NCI-H510A (cell line): ENCODE results near the gene PBX1.

ENCODE experiments used
- DNase-seq: peaks from one replicate; lab custom pipeline; 2025; lab: John Stamatoyannopoulos, UW

The PBX1 gene

DNA sequence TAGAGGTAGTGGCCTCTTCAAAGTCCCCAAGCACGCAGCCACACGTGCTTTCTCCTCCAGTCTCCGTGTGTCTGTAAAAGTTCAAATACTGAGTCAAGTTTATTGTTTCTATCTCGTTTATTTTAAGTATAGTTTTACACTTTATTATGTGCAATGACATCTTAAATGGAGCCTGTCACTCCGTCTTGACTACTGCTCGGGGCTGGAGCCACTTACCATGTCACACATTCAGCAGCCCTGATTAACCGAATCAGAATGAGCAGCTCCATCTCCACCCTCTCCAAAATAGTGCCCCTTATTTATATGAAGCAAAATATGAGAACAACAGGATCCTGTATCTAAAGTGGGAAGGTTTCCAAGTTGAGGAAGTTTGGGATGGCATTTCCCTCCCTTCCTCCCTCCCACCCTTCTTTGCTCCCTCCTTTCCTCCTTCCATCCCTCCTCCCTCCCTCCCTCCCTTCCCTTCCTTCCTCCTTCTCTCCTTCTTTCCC is 201.0 kb downstream of the PBX1 start:
- no peak for DNase-seq

DNA sequence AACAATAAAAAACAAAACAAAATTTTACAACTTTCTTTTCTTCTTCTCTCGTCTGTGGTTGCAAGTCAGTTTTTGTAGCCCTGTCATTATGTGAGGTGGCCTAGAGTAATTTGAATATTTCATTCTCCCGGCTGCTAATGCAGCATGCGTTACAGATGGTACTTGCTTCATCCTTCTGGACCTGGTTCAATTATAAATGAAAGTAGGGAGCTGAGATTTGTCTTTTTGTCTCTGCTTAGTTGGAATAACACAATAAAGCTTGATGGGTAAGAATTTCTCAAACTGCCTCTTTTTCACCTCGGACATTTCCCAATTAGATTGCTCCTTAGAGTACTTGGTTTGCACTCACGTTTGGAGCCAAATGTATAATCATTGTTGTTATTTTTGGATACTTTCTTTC is 201.6 kb downstream of the PBX1 start:
- no peak for DNase-seq

DNA sequence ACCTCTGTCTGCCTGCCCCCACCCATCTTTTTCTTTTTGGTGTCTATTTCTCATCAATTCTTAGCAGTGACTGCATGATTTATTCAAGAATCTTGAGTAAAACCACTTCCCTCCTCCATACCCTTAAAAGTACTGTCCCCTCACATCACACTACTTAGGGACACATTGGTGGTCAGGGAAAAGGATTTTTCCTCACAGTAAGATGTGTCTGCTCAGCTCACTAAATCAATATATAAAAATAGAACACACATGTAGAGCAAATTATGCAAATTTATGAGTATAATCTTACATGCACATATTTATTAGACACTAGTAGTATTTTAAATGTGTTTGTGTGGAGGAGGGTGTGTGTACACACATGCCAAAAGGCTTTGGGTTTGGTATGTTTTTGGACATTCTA is 202.0 kb downstream of the PBX1 start:
- no peak for DNase-seq

DNA sequence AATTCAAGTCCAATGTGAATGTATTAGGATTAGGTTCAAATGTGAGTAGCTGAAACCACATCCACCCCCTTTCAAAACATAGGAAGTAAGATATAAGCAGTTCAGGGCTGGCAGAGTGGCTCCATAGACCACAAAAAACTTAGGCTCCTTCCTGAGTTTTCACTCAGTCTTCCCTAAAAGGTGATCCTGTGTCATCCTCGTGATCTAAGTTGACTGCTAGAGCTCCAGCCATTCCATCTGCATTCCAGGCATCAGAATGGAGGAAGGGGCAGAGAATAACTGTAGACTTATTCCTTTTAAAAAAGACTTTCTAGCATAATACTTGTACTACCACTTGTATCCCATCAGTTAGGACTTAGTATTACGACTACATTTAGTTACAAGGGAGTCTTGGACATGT is 204.1 kb downstream of the PBX1 start:
- no peak for DNase-seq

GRCh38 chr1:164764333-164764732 is 205.3 kb downstream of the PBX1 start:
- no peak for DNase-seq

DNA sequence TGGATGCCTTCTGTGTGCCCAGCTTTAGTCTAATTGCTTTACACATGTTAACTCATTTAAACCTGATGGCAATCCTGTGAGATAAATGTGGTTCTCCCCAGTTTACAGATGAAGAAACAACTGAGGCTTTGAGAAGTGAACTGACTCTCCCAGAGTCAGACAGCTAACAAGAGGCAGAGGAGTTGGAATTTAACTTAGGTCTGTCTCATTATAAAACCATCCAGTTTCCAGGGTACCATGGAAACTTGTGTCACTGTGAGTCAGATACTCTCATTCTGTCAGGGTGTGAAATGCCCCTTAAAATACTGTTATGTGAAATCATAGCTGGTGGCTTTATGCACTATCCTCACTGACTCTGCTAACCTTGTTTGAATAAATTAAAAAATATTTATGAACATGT is 206.6 kb downstream of the PBX1 start:
- no peak for DNase-seq

DNA sequence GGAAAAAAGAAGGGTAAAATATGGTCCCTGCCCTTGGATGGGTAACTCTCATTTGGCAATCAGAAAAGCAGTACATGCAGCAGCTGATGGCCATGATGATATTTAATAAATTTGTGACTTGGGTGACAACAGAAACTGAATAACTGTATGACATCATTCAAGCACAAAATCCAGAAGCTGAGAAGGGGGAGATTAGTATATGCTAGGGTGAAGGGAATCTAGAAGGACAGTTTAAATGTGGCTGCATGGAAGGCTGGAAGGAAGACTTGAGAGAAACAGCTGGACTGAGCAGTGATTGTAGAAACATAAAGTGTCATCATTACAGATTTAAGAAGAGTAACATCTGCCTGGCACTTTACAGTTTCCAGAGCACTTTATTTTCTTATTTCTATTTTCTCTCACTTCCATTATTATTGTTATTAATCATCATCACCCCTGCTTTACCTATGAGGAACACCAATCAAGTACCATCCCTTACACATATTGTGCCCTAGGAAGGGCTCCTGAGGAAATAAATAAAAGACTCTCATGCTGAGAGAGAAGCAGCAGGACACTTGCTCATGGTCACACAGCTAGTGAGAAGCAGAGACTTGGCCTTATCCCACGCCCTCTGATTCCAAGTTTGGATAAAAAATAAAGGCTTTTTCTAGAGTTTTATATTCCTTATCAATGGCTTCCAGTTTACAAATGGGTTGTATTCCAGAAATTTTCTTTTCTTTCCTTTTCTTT is 207.2 kb downstream of the PBX1 start:
- DNase-seq: no peak

DNA sequence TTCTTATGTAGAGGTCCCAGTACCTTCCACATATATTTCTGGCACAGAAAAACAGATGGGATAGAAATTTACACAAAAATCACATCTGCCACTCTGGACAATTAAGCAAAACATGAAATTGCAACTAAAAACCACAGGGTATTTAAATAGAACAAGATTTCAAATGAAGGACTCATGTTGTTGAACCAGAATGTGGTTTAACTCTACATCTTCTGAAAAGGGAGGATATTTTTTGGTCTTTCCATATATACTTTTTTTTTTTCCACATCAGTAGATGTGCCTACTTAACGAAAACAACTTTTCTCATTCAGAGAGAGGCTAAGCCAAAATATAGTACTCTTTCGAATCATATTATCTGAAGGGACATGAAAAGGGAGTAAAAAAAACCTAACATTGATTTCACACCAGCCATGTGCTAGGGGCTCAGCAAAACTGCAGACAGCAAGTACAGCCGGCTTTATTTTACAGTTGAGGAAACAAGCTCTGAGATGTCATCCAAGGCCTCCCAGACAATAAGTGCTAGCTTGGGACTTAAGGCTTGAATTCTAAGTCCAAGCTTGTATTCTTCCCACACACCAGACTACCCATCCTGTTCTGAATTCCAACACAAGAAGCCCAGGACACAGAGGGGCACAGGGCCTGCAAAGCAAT is 208.9 kb downstream of the PBX1 start:
- DNase-seq: no peak

DNA sequence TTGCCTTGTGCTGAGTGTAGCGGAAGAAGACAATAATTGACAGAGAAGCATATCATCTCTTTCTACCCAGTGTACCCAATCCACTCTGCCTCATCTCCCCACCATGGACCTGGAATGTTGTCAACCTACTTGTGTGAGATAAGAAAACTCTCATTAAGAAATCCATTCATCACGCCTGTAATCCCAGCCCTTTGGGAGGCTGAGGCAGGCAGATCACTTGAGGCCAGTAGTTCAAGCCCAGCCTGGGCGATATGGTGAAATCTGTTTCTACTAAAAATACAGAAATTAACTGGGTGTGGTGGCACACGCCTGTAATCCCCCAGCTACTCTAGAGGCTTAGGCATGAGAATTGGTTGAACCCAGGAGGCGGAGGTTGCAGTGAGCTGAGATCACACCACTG is 209.6 kb downstream of the PBX1 start:
- no peak for DNase-seq

GRCh38 chr1:164769486-164770130 is 210.6 kb downstream of the PBX1 start:
- DNase-seq: no peak

GRCh38 chr1:164770131-164770529 is 211.1 kb downstream of the PBX1 start:
- DNase-seq: no peak

- no peak for DNase-seq
Observed at GRCh38 chr1:164771041-164771618, 212.1 kb downstream of the PBX1 start.

DNA sequence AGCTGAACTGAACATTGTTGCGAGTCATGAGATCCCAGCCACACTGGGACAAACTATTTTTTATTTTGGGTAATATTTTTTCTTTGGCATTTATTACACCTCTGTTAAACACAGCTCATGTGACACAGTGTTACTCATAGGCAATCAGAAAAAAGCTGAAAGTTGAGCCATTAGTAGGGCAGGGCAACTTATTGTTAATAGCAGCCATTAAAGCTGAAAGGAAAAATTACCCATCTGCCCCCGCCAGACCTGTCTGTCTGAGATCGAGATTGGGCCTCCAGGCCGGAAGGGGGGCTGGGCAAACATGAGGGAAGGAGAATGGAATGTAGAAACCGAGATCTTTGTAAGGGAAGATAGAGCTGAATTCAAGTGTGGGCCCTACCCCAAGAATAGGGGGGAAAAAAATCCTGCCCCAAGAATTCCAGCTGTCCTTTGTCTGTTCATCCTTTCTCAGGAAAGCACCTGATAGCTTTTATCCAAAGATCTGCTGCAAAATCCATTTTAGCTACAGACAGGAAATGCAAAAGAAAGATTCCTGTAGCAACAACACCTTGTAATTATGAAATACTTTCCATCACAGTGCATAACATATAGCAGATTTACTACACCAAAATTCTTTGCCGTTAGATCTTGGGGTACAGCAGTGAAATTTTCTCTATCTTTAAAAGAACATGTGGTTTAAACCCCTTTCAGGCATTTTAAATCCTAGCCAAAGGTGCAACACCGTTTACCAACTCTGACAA is 212.8 kb downstream of the PBX1 start:
- DNase-seq: no peak

- DNase-seq: peak; percentile 53
Observed at GRCh38 chr1:164772635-164773034, 213.7 kb downstream of the PBX1 start.

DNA sequence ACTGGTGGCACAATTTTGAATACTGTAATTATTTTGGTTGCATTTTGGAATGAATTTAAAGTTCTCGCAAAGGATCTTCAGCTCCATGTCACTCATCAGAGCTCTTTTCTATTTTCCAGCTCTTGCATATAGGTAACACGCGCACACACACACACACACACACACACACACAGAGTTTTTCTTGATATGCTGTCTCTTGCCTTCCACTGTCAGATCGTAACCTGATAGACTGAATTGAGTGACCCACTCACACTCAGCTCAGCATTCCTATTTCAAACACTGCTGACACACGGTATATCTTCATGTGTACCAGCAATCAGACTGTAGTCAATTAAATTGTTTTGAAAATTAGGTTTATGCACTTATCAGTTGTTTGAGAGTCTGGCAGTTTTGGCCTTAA is 214.1 kb downstream of the PBX1 start:
- no peak for DNase-seq

- no peak for DNase-seq
Observed at GRCh38 chr1:164774413-164774812, 215.4 kb downstream of the PBX1 start.

DNA sequence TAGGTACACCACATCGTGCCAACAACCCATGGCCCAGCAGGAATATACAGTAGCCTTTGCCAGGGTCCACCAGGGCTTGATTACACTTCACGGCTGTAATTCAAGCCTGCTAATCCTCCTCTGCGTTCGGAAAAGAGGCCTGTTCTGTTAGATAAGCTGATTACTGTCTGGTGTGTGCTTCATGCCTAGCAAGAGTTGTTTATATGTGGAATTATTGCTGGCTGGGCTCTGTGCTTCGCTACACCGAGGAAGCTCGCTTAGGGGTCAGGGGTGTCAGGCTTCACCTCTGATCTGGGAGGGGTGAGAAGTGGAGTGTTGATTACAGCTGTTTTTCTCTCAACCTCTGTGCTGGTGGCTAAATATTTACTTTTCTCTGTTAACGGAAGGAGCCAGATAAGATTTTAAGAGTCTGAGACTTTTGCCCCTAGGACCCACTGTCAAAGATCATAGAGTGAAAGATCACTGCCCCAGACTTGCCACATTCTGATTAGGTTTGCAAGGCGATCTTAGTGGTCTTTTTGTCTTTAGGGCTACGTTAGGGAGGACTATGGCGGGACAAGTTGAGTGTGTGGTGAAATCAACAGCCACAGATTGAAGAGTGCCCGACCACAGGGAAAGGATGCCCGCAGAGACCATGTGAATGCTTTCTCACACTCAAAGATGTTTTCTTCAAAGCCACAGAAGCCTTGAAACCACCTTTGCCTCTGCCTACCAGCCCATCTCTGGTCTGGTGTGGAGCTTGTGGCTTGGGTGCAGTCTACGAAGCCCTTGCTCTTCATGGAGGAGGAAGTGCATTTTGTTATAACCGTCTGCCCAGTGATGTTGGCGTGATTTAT is 216.1 kb downstream of the PBX1 start:
- DNase-seq: no peak

GRCh38 chr1:164777518-164777917 is 218.5 kb downstream of the PBX1 start:
- no peak for DNase-seq

GRCh38 chr1:164779376-164779775 is 220.4 kb downstream of the PBX1 start:
- no peak for DNase-seq

- DNase-seq: no peak
Observed at GRCh38 chr1:164780111-164780812, 221.3 kb downstream of the PBX1 start.

DNA sequence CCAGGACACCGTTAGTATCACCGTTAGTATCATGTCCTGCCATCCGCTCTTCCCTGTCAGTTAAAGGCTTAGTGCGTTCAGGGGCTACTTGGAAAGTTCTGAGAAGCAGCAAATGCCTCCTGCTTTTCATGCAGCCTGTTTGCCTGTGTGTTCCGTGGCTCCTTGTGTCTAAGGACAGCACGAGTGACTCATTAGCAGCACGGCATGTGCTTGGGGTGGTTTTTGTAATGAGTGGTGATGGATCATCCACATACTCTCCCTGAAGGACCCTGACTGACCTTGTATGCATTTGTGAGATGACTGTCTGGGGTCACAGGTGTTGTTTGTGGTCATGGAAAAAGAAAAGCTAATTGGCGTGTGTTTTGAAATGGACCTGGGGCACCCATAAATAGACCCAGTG is 221.9 kb downstream of the PBX1 start:
- DNase-seq: no peak
